Placental pericyte (primary cell): ENCODE results near the gene IQCK. TPM values are rescaled to one million over a fixed set of nuclear protein-coding genes. Genes with fewer than 3 reads are reported as not detected.

ENCODE experiments used
- small RNA-seq: library from RNA; depleted of rRNA; stranded (forward); fragments of <200 nt; gene quantifications from one replicate; pipeline ENCODE3, GENCODE V24; 2012; ENCODE audit warnings: low replicate concordance
- total RNA-seq: library from RNA; depleted of rRNA; stranded (reverse); fragments of >200 nt; gene quantifications from 2 replicates; pipeline ENCODE4 v1.2.3, GENCODE V29; 2012

Gene IQCK, protein sequence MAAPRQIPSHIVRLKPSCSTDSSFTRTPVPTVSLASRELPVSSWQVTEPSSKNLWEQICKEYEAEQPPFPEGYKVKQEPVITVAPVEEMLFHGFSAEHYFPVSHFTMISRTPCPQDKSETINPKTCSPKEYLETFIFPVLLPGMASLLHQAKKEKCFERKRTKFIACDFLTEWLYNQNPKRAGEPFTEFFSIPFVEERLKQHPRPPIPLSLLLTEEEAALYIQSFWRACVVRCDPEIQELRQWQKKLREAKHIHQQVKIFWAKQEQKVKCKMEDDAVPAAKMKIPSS
- total RNA-seq, result 13.2 and 22.5 TPM in 2 replicates

DNA sequence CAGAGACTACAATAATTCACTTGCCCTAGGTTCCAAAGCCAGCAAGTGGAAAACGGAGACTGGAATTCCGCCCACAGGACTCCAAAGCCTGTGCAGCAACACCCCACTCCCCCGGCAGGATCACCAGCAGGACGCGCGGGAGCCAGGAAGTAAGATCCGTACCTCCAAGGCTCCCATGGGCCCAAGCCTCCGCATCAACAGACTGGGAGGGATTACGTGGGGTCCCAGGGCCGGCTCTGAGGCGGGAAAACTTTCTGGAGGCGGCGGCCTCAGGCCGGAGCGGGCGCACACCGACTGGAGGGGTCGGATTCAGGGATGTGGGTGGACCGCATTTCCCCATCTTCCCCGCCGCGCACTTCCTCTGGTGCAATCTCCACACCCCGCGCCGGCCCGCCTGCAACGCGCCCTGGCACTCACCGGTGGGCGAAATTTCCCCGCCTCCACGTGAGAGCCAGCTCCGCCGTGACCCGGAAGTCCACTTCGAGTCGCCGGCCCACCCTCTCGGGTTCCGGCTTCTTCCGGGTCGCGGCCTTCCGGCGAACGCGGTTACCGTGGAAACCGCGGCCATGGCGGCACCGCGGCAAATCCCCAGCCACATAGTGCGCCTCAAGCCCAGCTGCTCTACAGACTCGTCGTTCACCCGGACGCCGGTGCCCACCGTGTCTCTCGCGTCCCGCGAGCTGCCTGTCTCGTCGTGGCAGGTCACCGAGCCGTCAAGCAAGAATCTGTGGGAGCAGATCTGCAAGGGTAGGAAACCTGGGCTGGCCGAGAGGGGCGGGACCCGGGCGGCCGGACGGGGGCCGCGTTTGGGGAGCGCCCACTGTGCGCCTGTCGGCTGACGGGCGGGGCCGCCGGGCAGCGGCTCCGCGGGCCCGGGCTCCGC is at the start of gene IQCK, which contains the start of gene KNOP1:
Gene IQCK, plus strand, starts transcription at position 531 of the 883 bp plus-strand sequence. Its CDS starts 36 bp downstream, at position 567.
Gene KNOP1, minus strand, starts transcription at position 487 of the 883 bp plus-strand sequence. CDS start 3,192 bp downstream, outside the sequence.

DNA sequence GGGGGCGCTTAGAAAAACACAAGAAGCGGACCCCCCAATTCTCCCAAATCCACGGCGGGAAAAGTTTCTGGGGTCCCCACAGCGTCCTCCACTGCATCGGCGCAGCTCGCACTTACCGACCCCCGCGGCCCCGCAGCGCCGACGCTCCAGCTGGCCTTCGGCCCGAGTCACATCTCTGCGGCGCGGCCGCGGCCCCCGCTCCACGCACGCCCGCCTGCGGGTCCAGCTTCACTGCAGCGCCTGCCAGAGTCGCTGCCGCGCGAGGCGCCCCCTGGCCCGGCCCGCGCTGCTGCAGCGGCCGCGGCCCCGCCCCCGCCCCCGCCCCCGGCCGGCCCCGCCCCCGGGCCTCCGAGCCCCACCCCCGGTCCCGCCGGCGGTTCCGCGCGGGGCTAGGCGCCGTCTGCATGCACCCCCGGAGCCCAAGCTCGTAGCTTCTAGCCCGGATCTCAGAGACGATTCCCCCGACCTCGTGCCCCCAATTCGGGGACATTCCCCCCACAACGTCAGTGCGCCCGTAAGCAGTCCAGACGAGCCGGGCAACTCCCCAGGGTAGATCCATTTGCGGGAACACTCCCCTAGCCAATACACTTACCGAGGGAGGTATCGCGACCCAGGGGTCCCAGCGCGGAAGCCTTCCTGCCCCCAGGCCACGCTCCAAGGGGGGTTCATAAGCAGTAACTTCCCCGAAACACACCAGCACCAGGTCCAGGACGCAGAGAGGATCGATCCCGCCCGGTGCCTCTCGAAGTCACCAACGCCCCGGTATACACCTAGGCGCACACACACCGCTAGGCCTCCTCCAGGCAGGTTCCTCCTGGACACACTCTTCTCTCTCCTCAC is 166.8 kb downstream of the IQCK start, which contains the start of gene GPRC5B:
Gene GPRC5B, minus strand, starts transcription at position 238 of the 840 bp plus-strand sequence. CDS start 12,003 bp downstream, outside the sequence.

Small RNA genes within 50 kb of the gene (small RNA-seq; reads per million reads assigned to genes)
- gene LARP7P2, result not detected

Other genes starting within 250 kb of the IQCK start
- gene GDE1, start 196.2 kb upstream of the IQCK start, total RNA-seq, result 71.9 and 73.3 TPM in 2 replicates
- gene CCP110, start 194.3 kb upstream of the IQCK start, total RNA-seq, result 4.2 and 16.0 TPM in 2 replicates
- 62.3 and 64.1 TPM in 2 replicates for gene VPS35L, start 162.6 kb upstream of the IQCK start, total RNA-seq
- 14.0 and 19.0 TPM in 2 replicates for gene KNOP1, start within 50 bp of the IQCK start, total RNA-seq
- 11.2 and 65.9 TPM in 2 replicates for gene GPRC5B, start 166.6 kb downstream of the IQCK start, total RNA-seq